Measurements from ENCODE around the gene CAPZB. TPM values are rescaled to one million over a fixed set of nuclear protein-coding genes. Genes with fewer than 3 reads are reported as not detected.

CAPZB gene
- polyA plus RNA-seq, 1 experiment = 276 TPM

- no peaks in the 10 kb centered on the region for H3K27me3 ChIP-seq (ENCODE audit: control insufficient read depth, insufficient read depth, low read length)
- no peak for DNase-seq (ENCODE audit: low read depth)
- ChIA-PET CTCF (interaction anchor here (0.8 to 2.1 kb wide), 3 partner anchors 9 to 48 kb away, joined by 3 to 9 read pairs (median 4); no protein-coding TSS in a partner anchor), POLR2A (no interaction called here)
- H3K36me3 ChIP-seq (ENCODE audit: control insufficient read depth, insufficient read depth, low read length) = no peaks in the 10 kb centered on the region; the same call in 1 of the 2 replicates
- no peak overlapping the region for H3K4me3 ChIP-seq (ENCODE audit: low read depth, low read length)
- TF ChIP-seq, protein P1, sequence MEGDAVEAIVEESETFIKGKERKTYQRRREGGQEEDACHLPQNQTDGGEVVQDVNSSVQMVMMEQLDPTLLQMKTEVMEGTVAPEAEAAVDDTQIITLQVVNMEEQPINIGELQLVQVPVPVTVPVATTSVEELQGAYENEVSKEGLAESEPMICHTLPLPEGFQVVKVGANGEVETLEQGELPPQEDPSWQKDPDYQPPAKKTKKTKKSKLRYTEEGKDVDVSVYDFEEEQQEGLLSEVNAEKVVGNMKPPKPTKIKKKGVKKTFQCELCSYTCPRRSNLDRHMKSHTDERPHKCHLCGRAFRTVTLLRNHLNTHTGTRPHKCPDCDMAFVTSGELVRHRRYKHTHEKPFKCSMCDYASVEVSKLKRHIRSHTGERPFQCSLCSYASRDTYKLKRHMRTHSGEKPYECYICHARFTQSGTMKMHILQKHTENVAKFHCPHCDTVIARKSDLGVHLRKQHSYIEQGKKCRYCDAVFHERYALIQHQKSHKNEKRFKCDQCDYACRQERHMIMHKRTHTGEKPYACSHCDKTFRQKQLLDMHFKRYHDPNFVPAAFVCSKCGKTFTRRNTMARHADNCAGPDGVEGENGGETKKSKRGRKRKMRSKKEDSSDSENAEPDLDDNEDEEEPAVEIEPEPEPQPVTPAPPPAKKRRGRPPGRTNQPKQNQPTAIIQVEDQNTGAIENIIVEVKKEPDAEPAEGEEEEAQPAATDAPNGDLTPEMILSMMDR (IDR thresholded peaks at IDR 0.05; ENCODE audit: insufficient read depth, low read depth, low read length) = peak; percentile 24; the same call in 1 of the 2 replicates
Observed at GRCh38 chr1:19439464-19440171, 45.7 kb downstream of the CAPZB start.

- DNase-seq (ENCODE audit: low read depth) = no peak
- Histone ChIP-seq H3K4me3 (ENCODE audit: low read depth, low read length) (no peak overlapping the region), H3K36me3 (ENCODE audit: control insufficient read depth, insufficient read depth, low read length) (no peaks in the 10 kb centered on the region; the same call in 1 of the 2 replicates), H3K27me3 (ENCODE audit: control insufficient read depth, insufficient read depth, low read length) (no peaks in the 10 kb centered on the region)
- ChIA-PET CTCF (interaction anchor here (0.8 to 2.1 kb wide), 5 partner anchors 8 to 49 kb away, joined by 3 to 13 read pairs (median 7); no protein-coding TSS in a partner anchor), POLR2A (no interaction called here)
- TF ChIP-seq, protein P1 (IDR thresholded peaks at IDR 0.05; ENCODE audit: insufficient read depth, low read depth, low read length) = no peak
Observed at GRCh38 chr1:19438516-19439195, 46.7 kb downstream of the CAPZB start.

DNA sequence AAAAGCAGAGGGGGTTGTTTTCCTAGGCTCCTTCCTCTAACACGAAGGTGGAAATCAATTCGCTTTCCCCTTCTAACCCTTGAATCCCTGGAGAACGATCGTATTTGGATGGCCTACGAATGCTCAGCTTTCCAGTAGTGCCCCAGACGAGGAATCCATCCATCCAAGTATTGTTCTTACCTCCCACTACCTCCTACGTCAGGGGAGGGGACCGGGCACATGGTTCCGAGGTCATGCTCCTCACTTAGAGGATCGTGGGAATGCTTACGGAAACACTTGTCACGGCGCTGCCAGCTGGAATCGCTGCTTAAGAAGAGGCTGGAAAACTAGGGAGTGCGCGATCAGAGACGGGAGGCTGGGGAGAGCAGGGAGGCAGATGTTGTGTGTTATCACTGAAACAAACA lies 47.4 kb downstream of the CAPZB start:
- no peak overlapping the region for H3K4me3 ChIP-seq (ENCODE audit: low read depth, low read length)

GRCh38 chr1:19436716-19437476 lies 48.4 kb downstream of the CAPZB start:
- no peak overlapping the region for H3K4me3 ChIP-seq (ENCODE audit: low read depth, low read length)
- ChIA-PET CTCF (interaction anchor here (0.6 to 2.1 kb wide), 7 partner anchors 8 to 392 kb away, joined by 3 to 13 read pairs (median 4); no protein-coding TSS in a partner anchor), POLR2A (interaction anchor here (0.6 kb wide), 1 partner anchor 220 kb away, joined by 4 read pairs; no protein-coding TSS in a partner anchor)
- H3K27me3 ChIP-seq (ENCODE audit: control insufficient read depth, insufficient read depth, low read length) = no peaks in the 10 kb centered on the region
- TF ChIP-seq, protein P1 (IDR thresholded peaks at IDR 0.05; ENCODE audit: insufficient read depth, low read depth, low read length) = no peak
- DNase-seq (ENCODE audit: low read depth) = no peak
- no peaks in the 10 kb centered on the region; the same call in 1 of the 2 replicates for H3K36me3 ChIP-seq (ENCODE audit: control insufficient read depth, insufficient read depth, low read length)

More for the DNA sequence above, 47.4 kb downstream of the CAPZB start:
- CTCF ChIA-PET = interaction anchor here (0.6 to 2.1 kb wide), 9 partner anchors 8 to 213 kb away, joined by 3 to 13 read pairs (median 4); no protein-coding TSS in a partner anchor
- H3K36me3 ChIP-seq (ENCODE audit: control insufficient read depth, insufficient read depth, low read length) = no peaks in the 10 kb centered on the region; the same call in 1 of the 2 replicates
- no peak for DNase-seq (ENCODE audit: low read depth)
- POLR2A ChIA-PET = no interaction called here
- TF ChIP-seq, protein P1 (IDR thresholded peaks at IDR 0.05; ENCODE audit: insufficient read depth, low read depth, low read length) = no peak
- H3K27me3 ChIP-seq (ENCODE audit: control insufficient read depth, insufficient read depth, low read length) = no peaks in the 10 kb centered on the region
